Non-pigmented ciliary epithelial cell (primary cell): Measurements from ENCODE around the gene DMRT1.

ENCODE experiments used
- DNase-seq: peaks from one replicate; pipeline ENCODE4 v3.0.0-alpha.2; 2010; ENCODE audit warnings: low read depth

DMRT1 gene

DNA sequence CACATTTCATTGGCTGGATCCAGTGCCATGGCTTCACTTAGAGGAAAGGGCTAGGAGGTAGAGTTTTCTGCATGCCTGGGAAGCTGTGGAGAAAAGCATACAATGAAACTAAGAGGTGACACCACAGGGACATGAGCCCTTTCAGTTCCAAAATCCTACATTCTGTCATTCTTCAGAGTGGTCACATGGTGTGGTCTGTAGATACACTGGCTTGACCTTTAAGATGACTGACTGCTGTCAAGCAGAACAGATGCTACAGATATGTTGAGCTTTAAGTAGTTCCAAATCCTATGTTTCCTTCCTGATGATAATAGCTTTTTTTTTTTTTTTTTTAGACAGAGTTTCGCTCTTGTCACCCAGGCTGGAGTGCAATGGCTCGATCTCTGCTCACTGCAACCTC is 161.2 kb downstream of the DMRT1 start:
- DNase-seq, result no peak

DNA sequence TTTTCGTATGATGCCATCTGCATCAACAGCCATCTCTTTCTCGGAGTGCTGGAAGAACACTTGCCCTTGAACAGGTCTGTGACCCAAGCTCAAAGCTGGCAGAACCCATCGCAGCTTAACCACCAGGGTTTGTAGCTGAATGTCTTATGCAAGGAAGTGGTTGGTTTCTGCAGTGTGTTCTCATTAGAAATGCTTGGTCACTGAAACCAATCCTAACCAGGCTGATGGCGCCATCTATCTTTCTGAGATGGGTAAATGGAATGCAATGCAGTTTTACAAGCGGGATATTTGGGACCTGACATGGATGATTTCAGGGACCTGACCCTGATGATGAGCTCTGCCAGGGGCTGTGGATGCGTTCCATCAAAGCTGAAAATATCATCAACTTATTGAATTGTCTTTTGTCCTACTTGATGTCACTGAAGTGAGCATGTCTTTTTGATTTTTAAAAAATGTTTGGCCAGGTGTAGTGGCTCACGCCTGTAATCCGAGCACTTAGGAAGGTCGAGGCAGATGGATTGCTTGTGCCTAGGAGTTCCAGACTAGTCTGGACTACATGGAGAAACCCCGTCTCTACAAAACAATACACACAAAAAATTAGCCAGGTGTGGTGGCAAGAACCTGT is 163.7 kb downstream of the DMRT1 start:
- DNase-seq, result peak; percentile 17

DNA sequence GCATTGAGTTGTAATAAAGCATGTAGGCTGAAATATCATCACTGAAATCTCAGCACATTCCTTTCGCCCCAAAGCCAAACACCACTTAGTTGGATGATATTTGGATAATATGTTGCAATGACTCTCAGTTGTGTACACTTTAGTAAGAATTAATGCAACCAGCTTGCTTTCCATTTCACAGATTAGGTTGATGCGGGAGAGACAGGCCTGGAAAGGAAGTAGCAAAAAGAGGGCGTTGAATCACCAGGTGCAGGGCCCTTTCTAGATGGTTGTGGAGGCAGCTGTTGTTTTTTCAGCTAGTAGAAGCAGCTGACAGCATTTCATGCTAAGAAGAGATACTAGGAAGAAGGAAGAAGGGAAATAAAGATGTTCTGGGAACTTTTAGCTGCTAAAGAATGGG is 165.8 kb downstream of the DMRT1 start:
- no peak for DNase-seq

DNA sequence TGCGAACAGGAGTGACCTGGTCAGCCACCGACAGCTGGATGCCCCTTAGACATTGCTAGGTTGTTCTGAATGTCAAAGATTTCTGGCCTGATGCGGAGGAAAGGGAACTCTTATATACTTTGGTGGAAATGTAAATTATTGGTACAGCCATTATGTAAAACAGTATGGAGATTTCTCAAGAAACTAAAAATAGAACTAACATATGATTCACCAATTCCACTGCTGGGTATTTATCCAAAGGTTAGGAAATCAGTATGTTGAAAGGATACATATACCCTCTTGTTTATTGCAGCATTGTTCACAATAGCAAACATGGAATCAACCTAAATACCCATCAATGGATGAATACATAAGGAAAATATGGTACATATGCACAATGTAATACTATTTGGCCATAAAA is 166.7 kb downstream of the DMRT1 start:
- DNase-seq, result no peak

DNA sequence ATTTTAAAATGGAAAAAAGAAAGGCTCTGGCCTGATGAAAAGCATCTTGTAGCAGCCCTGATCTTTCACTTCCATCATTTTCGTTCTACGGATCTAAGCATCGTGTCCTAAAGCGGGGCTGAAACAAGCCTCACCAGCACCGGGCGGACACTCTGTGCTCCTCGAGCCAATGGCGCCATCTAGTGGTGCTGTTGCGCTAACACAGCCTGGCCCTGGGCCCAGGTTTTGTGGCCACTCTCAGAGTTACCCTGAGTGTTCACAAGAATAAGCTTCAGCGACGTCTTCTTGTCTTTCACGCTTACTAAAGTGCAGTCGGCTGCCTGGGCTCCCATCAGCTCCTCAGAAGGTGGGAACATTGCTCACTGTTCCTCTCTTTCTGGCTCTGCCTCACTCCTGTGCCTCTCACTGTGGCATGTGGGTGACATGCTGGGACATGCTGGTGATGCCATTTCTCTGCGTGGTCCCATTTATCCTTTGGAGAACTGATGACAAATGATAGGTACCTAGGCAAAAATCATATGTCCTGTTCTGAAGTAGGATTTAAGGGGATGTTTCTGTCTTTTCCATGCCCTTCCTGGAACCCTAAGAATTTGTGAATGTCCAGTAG is 167.7 kb downstream of the DMRT1 start:
- peak; percentile 28 for DNase-seq

DNA sequence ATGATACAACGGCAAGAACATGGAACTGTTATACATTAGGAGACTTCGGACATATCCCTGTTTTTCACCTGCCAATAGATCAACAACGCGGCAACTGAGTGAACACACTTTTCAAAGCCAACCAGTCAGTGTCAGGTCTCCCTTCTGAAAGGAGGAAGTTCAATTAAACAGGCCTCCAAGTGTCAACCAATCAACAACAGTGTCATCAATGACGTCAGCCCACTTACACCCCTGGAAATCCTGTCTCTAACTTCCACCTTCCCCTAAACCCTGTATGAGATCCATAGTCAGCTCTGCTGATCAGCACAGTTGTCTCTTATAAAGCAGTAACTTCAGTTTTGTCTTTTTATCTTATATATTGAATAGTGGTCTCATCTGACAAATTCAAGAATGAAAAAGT is 171.5 kb downstream of the DMRT1 start:
- no peak for DNase-seq

DNA sequence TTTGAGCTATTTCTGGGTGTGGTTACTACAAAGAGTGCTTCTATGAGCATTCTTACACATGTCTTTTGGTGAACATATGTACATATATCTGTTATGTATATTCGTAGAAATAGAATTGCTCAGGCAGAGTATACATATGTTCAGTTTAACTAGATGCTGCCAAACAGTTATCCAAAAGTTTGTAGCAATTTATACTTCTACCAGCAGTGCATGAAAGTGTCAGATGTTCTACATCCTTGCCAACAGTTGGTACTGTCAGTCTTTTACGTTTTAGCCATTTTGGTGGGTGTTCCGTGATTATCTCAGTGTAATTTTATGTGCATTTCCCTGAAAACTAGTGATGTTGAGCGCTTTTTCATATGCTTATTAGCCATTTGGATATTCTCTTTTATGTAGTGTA is 172.7 kb downstream of the DMRT1 start:
- DNase-seq, result no peak

DNA sequence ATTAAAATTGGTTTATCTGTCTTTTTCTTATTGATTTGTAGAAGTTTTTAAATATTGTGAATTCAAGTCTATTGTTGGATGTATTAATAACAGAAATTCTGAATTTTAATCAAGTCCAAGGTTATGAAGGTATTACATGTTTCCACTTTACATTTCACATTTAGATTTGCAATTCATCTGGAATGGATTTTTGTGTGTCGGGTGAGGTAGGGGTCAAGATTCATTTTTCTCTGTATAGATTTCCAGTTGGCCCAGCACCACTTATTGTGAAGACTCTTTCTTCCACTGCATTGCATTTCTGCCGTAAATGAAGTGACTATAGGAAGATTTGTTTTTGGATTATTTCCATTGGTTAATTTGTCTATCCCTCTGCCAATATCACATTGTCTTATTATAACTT is 173.1 kb downstream of the DMRT1 start:
- DNase-seq, result no peak

DNA sequence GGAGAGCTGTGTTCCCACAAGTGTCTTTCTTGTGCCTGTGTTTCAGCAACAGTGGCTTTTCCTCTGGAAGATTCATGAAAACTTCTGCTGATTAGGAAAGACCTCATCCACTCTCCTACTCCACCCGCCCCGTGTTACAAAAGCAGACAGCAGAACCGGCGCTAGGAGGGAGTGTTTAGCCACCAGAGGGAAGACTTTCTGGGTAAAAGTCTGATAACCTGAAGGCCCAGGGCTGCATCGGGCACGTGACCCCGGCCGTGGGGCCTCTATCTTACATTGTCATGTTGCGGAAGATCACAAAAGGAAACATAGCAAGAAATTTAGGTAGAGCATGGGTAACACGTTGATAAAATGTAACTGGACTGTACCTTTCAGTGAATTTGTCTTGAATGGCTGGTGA is 176.6 kb downstream of the DMRT1 start:
- no peak for DNase-seq
